ES-I3 (cell line): Measurements from ENCODE around the gene ANTXR1.

Experiments
- H3K36me3 ChIP-seq: 2 replicates; pipeline ENCODE4 v1.6.1; 2013; ENCODE audit warnings: mild to moderate bottlenecking, low read length, control low read depth, moderate library complexity; ENCODE audit not compliant: insufficient read depth
- H3K4me1 ChIP-seq: 2 replicates; pipeline ENCODE4 v1.6.1; 2013; ENCODE audit warnings: mild to moderate bottlenecking, control low read depth, low read length; ENCODE audit not compliant: insufficient read depth
- H3K9ac ChIP-seq: 2 replicates; pipeline ENCODE4 v1.6.1; 2013; ENCODE audit warnings: low read depth, mild to moderate bottlenecking, low read length, moderate library complexity
- H3K9me3 ChIP-seq: 2 replicates; pipeline ENCODE4 v1.6.1; 2013; ENCODE audit warnings: mild to moderate bottlenecking, low read length, moderate library complexity; ENCODE audit not compliant: control insufficient read depth, insufficient read depth

ANTXR1 gene

DNA sequence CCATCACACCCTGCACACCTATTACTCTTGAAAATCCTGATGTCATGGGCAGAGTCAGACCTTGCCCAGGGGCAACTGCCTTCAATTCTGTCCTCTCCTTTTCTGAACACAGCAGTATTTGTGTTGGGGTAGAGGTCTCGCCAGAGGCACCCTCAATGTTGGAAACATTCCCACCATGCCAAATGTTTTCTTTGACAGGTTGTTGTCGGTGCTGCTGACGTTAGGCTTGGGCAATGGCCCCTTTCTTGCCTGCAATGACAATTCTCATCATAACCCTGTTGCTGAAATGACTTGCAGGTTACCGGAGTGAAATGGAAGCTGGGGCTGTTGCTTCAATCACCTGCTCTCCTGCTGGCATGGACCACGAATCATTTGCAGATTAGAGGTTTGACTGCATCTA is 20.6 kb upstream of the ANTXR1 start:
- Histone ChIP-seq H3K36me3 (no peaks in the 10 kb centered on the region), H3K9me3 (no peaks in the 10 kb centered on the region), H3K9ac (no peak overlapping the region), H3K4me1 (no peaks in the 10 kb centered on the region)

GRCh38 chr2:68992933-68993332 is 20.0 kb upstream of the ANTXR1 start:
- H3K9me3 ChIP-seq, result no peaks in the 10 kb centered on the region
- no peaks in the 10 kb centered on the region for H3K4me1 ChIP-seq
- no peaks in the 10 kb centered on the region for H3K36me3 ChIP-seq
- H3K9ac ChIP-seq, result no peak overlapping the region

DNA sequence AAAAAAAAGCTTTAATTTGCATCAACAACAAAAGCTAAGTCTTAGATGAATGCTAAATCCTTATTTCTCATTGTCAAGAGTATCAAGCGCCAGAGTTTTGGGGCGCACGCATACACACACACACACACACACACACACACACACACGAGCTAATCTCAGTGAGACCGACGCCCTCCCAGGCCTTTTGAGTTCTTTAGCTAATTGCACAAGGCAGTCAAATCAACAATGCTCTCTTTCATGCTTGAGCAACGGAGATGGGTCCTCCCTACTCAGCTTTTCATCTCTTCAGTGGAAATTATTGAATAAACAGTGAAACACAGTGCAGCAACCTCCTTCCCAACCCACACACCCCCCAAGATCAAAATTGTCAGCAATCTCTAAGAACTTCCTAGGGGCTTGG is 19.3 kb upstream of the ANTXR1 start:
- Histone ChIP-seq H3K9ac (no peak overlapping the region), H3K9me3 (no peaks in the 10 kb centered on the region), H3K36me3 (no peaks in the 10 kb centered on the region), H3K4me1 (no peaks in the 10 kb centered on the region)

- H3K36me3 ChIP-seq, result no peaks in the 10 kb centered on the region
- no peaks in the 10 kb centered on the region for H3K9me3 ChIP-seq
- H3K4me1 ChIP-seq, result no peaks in the 10 kb centered on the region
- H3K9ac ChIP-seq, result no peak overlapping the region
Observed at GRCh38 chr2:68994864-68995263, 18.1 kb upstream of the ANTXR1 start.

GRCh38 chr2:68995916-68996315 is 17.1 kb upstream of the ANTXR1 start:
- H3K4me1 ChIP-seq, result no peaks in the 10 kb centered on the region
- no peaks in the 10 kb centered on the region for H3K36me3 ChIP-seq
- H3K9ac ChIP-seq, result no peak overlapping the region
- no peaks in the 10 kb centered on the region for H3K9me3 ChIP-seq

- Histone ChIP-seq H3K9ac (no peak overlapping the region), H3K9me3 (no peaks in the 10 kb centered on the region), H3K36me3 (no peaks in the 10 kb centered on the region), H3K4me1 (no peaks in the 10 kb centered on the region)
Observed at GRCh38 chr2:68997401-68997800, 15.6 kb upstream of the ANTXR1 start.

GRCh38 chr2:69001879-69002278 is 11.1 kb upstream of the ANTXR1 start:
- Histone ChIP-seq H3K9me3 (no peaks in the 10 kb centered on the region), H3K36me3 (no peaks in the 10 kb centered on the region), H3K4me1 (no peaks in the 10 kb centered on the region), H3K9ac (no peak overlapping the region)

- no peaks in the 10 kb centered on the region for H3K36me3 ChIP-seq
- H3K9ac ChIP-seq, result no peak overlapping the region
- H3K9me3 ChIP-seq, result no peaks in the 10 kb centered on the region
- H3K4me1 ChIP-seq, result no peaks in the 10 kb centered on the region
Observed at GRCh38 chr2:69003731-69004130, 9.2 kb upstream of the ANTXR1 start.

GRCh38 chr2:69007169-69007568 is 5.8 kb upstream of the ANTXR1 start:
- Histone ChIP-seq H3K9me3 (no peaks in the 10 kb centered on the region), H3K36me3 (no peaks in the 10 kb centered on the region), H3K9ac (no peak overlapping the region), H3K4me1 (no peaks in the 10 kb centered on the region)

GRCh38 chr2:69007603-69008002 is 5.4 kb upstream of the ANTXR1 start:
- no peaks in the 10 kb centered on the region for H3K9me3 ChIP-seq
- H3K4me1 ChIP-seq, result no peaks in the 10 kb centered on the region
- H3K36me3 ChIP-seq, result no peaks in the 10 kb centered on the region
- no peak overlapping the region for H3K9ac ChIP-seq

DNA sequence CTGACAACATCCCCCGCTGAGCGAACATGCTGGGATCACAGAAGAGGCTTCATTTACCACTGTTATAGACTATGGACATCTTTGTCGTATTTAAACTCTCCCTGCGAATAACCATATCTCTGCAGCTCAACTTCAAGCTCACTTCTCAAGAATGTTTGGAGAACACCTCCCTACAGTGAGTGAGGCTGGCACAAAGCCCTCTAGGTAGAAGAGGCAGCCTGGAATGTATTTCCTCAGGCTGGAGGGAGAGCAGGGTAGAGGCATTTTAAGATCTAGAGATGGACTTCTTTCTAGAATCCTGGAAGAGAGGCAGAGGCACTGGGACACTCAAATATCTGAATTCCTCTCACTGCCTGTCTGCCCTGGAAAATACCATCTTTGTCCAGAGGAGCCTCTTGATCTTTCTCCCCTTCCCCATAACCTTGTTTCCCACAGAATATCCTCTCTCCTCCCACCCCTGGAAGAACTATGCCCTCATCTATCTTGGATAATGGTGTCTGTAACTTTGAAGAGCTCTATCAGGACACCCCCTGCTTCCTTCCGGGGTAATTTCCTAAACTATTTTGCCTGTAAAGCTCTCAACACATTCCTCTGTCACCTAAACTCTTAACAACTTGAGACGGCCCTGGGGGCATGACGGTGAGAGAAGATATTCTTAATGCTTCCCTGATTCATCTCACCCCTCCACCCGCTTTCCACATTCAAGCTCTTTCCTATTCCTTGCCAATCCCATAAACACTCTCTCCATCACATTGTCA is 2.4 kb upstream of the ANTXR1 start:
- Histone ChIP-seq H3K9me3 (no peaks in the 10 kb centered on the region), H3K4me1 (no peaks in the 10 kb centered on the region), H3K9ac (no peak overlapping the region), H3K36me3 (no peaks in the 10 kb centered on the region)

- no peaks in the 10 kb centered on the region for H3K9me3 ChIP-seq
- no peak overlapping the region for H3K9ac ChIP-seq
- no peaks in the 10 kb centered on the region for H3K4me1 ChIP-seq
- no peaks in the 10 kb centered on the region for H3K36me3 ChIP-seq
Observed at GRCh38 chr2:69011611-69012157, 1.3 kb upstream of the ANTXR1 start.

DNA sequence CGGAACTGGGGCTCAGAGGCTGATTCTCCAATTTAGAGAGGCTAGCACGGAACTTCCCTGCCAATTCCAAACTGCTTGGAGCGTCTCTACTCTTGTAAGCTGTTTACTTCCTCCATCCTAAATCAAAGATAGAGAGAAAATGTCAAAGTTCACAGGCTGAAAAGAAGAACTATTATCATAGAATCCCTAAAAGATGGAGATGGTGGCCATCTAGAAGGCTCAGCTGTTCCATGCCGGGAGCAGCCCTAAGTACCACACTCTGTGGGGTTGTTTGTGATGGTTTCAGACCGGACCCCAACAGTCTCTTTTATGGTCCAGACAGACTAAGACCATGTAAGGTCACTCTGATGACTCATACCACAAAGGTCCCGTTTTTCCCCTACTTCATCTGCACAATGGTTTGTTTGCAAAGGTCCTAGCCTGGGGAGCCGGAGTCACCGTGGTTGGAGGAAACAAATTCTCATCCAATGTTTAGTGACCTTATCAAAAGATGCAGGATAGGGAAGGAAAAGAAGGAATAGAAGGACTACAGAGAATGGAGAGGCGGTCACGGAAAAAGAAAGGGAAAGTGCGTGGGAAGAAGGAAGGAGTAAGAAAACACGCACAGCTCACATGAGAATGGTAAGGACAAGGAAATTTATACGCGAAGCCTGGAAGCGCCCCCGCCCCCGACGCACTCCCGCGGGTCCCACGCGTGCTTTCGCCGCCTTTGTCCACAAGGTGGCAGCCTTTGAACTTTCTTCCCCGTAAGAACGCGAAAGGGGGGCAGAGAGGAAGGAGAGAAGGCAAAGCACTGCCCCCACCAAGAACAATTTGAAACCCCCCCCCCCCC is 453 bp upstream of the ANTXR1 start:
- Histone ChIP-seq H3K9me3 (no peaks in the 10 kb centered on the region), H3K36me3 (no peaks in the 10 kb centered on the region), H3K9ac (peak overlapping the region; percentile 71), H3K4me1 (no peaks in the 10 kb centered on the region)

- no peaks in the 10 kb centered on the region for H3K36me3 ChIP-seq
- no peaks in the 10 kb centered on the region for H3K4me1 ChIP-seq
- H3K9me3 ChIP-seq, result no peaks in the 10 kb centered on the region
- peak overlapping the region; percentile 71 for H3K9ac ChIP-seq
Observed at GRCh38 chr2:69013840-69014821, 1.2 kb downstream of the ANTXR1 start.
